ENCODE results near the gene BCL2.

The BCL2 gene

DNA sequence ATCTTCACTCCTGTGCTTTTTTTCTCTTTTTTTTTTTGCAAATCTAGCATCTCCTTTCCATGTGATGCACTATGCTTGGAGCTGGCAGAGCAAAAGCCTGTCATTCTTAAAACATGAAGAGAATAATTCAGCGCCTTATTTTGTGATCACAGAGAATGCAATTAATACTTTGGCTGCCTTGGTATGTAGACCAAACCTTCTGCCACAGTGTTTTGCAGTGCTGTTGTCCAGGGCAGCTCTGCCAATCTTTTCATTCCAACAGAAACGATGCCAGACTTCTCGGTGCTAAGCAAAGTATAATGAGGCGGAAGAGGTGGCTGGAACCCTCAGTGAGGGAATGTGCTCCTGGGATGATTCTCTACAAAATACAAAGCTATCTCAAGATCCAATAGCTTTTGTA, 25.6 kb downstream of the BCL2 start:
- Histone ChIP-seq H3K27ac (ENCODE audit: insufficient read depth in 1 of 2, low read depth in 1 of 2, low read length in 2 of 2, poor library complexity in 1 of 2, severe bottlenecking in 2 of 2) (no peak overlapping the region), H3K9me3 (ENCODE audit: control extremely low read depth in 1 of 5, control insufficient read depth in 4 of 5, insufficient read depth in 2 of 5, low read depth in 1 of 5, low read length in 4 of 5) (no peaks in the 10 kb centered on the region), H3K4me1 (ENCODE audit: control extremely low read depth in 1 of 4, control insufficient read depth in 4 of 4, insufficient read depth in 4 of 4, low read length in 3 of 4) (peaks cover 0 to 25% (median 15%) of the 10 kb centered on the region in 4 experiments), H3K4me3 (ENCODE audit: control insufficient read depth in 1 of 7, extremely low read depth in 1 of 7, insufficient read depth in 4 of 7, low read depth in 2 of 7, low read length in 6 of 7) (no peak overlapping the region), H3K27me3 (replicated peaks in 2 of 5; ENCODE audit: control insufficient read depth in 4 of 5, insufficient read depth in 5 of 5, low read length in 4 of 5) (no peaks in the 10 kb centered on the region), H3K36me3 (ENCODE audit: control insufficient read depth in 4 of 4, insufficient read depth in 4 of 4, low read length in 3 of 4) (peaks cover 0 to 41% (median 4%) of the 10 kb centered on the region in 4 experiments)
- no peak for DNase-seq
- ChIA-PET CTCF (interaction anchor here (1.0 to 1.3 kb wide), 2 partner anchors 13 to 28 kb away, joined by 3 to 4 read pairs; no protein-coding TSS in a partner anchor), POLR2A (no interaction called here)
- WGBS (ENCODE audit: insufficient coverage) = 100% methylated on average over 1 of the region's 4 CpGs

GRCh38 chr18:63292831-63293683, 26.5 kb downstream of the BCL2 start:
- Histone ChIP-seq H3K27ac (ENCODE audit: insufficient read depth in 1 of 2, low read depth in 1 of 2, low read length in 2 of 2, poor library complexity in 1 of 2, severe bottlenecking in 2 of 2) (no peak overlapping the region), H3K4me3 (ENCODE audit: control insufficient read depth in 1 of 7, extremely low read depth in 1 of 7, insufficient read depth in 4 of 7, low read depth in 2 of 7, low read length in 6 of 7) (no peak overlapping the region), H3K9me3 (ENCODE audit: control extremely low read depth in 1 of 5, control insufficient read depth in 4 of 5, insufficient read depth in 2 of 5, low read depth in 1 of 5, low read length in 4 of 5) (no peaks in the 10 kb centered on the region), H3K4me1 (ENCODE audit: control extremely low read depth in 1 of 4, control insufficient read depth in 4 of 4, insufficient read depth in 4 of 4, low read length in 3 of 4) (peaks cover 0 to 17% (median 11%) of the 10 kb centered on the region in 4 experiments), H3K36me3 (ENCODE audit: control insufficient read depth in 4 of 4, insufficient read depth in 4 of 4, low read length in 3 of 4) (peaks cover 0 to 38% (median 4%) of the 10 kb centered on the region in 4 experiments), H3K27me3 (replicated peaks in 2 of 5; ENCODE audit: control insufficient read depth in 4 of 5, insufficient read depth in 5 of 5, low read length in 4 of 5) (no peaks in the 10 kb centered on the region)
- DNase-seq = peak in 1 of 3 donors; percentile 36
- 78% methylated on average over 10 of the region's 11 CpGs for WGBS (ENCODE audit: insufficient coverage)
- ChIA-PET POLR2A (no interaction called here), CTCF (interaction anchor here (1.0 to 1.3 kb wide), 3 partner anchors 13 to 29 kb away, joined by 3 to 4 read pairs (median 3); no protein-coding TSS in a partner anchor)

DNA sequence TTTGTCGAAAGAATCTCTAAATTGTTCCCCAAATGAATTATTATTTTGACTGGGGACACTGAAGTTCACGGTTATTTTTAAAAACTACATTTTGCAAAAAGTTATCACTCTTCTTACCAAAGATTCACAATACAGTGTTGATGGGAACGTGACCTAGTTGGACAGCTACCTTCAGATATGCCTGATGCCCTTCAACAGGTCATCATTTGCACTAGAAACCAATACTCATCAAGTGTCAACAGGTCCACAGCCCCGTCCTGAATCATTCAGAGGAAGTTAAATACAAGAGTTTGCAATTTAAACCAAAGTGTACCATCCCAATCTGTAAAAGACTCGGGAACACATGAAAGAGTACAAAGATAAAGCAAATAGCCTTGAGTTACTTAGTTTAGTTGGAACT, 28.3 kb downstream of the BCL2 start:
- Histone ChIP-seq H3K27me3 (replicated peaks in 2 of 5; ENCODE audit: control insufficient read depth in 4 of 5, insufficient read depth in 5 of 5, low read length in 4 of 5) (no peaks in the 10 kb centered on the region), H3K27ac (ENCODE audit: insufficient read depth in 1 of 2, low read depth in 1 of 2, low read length in 2 of 2, poor library complexity in 1 of 2, severe bottlenecking in 2 of 2) (no peak overlapping the region), H3K4me1 (ENCODE audit: control extremely low read depth in 1 of 4, control insufficient read depth in 4 of 4, insufficient read depth in 4 of 4, low read length in 3 of 4) (peaks cover 0 to 17% (median 11%) of the 10 kb centered on the region in 4 experiments), H3K9me3 (ENCODE audit: control extremely low read depth in 1 of 5, control insufficient read depth in 4 of 5, insufficient read depth in 2 of 5, low read depth in 1 of 5, low read length in 4 of 5) (no peaks in the 10 kb centered on the region), H3K36me3 (ENCODE audit: control insufficient read depth in 4 of 4, insufficient read depth in 4 of 4, low read length in 3 of 4) (peaks cover 0 to 31% (median 3%) of the 10 kb centered on the region in 4 experiments), H3K4me3 (ENCODE audit: control insufficient read depth in 1 of 7, extremely low read depth in 1 of 7, insufficient read depth in 4 of 7, low read depth in 2 of 7, low read length in 6 of 7) (no peak overlapping the region)
- CTCF ChIA-PET = interaction anchor here (1.3 to 2.2 kb wide), 2 partner anchors 10 to 27 kb away, joined by 4 to 5 read pairs; no protein-coding TSS in a partner anchor
- 100% methylated on average over 2 of the region's 5 CpGs for WGBS (ENCODE audit: insufficient coverage)
- POLR2A ChIA-PET = no interaction called here
- DNase-seq = no peak

- H3K27ac ChIP-seq (ENCODE audit: insufficient read depth in 1 of 2, low read depth in 1 of 2, low read length in 2 of 2, poor library complexity in 1 of 2, severe bottlenecking in 2 of 2) = no peak overlapping the region
- peaks cover 0 to 32% (median 3%) of the 10 kb centered on the region in 4 experiments for H3K36me3 ChIP-seq (ENCODE audit: control insufficient read depth in 4 of 4, insufficient read depth in 4 of 4, low read length in 3 of 4)
- POLR2A ChIA-PET = no interaction called here
- peaks cover 0 to 17% (median 11%) of the 10 kb centered on the region in 4 experiments for H3K4me1 ChIP-seq (ENCODE audit: control extremely low read depth in 1 of 4, control insufficient read depth in 4 of 4, insufficient read depth in 4 of 4, low read length in 3 of 4)
- no peaks in the 10 kb centered on the region for H3K9me3 ChIP-seq (ENCODE audit: control extremely low read depth in 1 of 5, control insufficient read depth in 4 of 5, insufficient read depth in 2 of 5, low read depth in 1 of 5, low read length in 4 of 5)
- no peak for DNase-seq
- H3K4me3 ChIP-seq (ENCODE audit: control insufficient read depth in 1 of 7, extremely low read depth in 1 of 7, insufficient read depth in 4 of 7, low read depth in 2 of 7, low read length in 6 of 7) = no peak overlapping the region
- H3K27me3 ChIP-seq (replicated peaks in 2 of 5; ENCODE audit: control insufficient read depth in 4 of 5, insufficient read depth in 5 of 5, low read length in 4 of 5) = no peaks in the 10 kb centered on the region
- 100% methylated on average over 6 of the region's 7 CpGs for WGBS (ENCODE audit: insufficient coverage)
- CTCF ChIA-PET = interaction anchor here (1.3 to 2.2 kb wide), 2 partner anchors 10 to 27 kb away, joined by 4 to 5 read pairs; no protein-coding TSS in a partner anchor
Measured at GRCh38 chr18:63290821-63291200, 28.8 kb downstream of the BCL2 start.

GRCh38 chr18:63290166-63290820, 29.3 kb downstream of the BCL2 start:
- H3K9me3 ChIP-seq (ENCODE audit: control extremely low read depth in 1 of 5, control insufficient read depth in 4 of 5, insufficient read depth in 2 of 5, low read depth in 1 of 5, low read length in 4 of 5) = no peaks in the 10 kb centered on the region
- no peak for DNase-seq
- ChIA-PET POLR2A (no interaction called here), CTCF (interaction anchor here (1.3 to 2.2 kb wide), 2 partner anchors 11 to 28 kb away, joined by 4 to 5 read pairs; no protein-coding TSS in a partner anchor)
- 92% methylated on average over 5 of the region's 6 CpGs for WGBS (ENCODE audit: insufficient coverage)
- H3K27me3 ChIP-seq (replicated peaks in 2 of 5; ENCODE audit: control insufficient read depth in 4 of 5, insufficient read depth in 5 of 5, low read length in 4 of 5) = no peaks in the 10 kb centered on the region
- H3K36me3 ChIP-seq (ENCODE audit: control insufficient read depth in 4 of 4, insufficient read depth in 4 of 4, low read length in 3 of 4) = peaks cover 0 to 31% (median 3%) of the 10 kb centered on the region in 4 experiments
- no peak overlapping the region for H3K4me3 ChIP-seq (ENCODE audit: control insufficient read depth in 1 of 7, extremely low read depth in 1 of 7, insufficient read depth in 4 of 7, low read depth in 2 of 7, low read length in 6 of 7)
- H3K4me1 ChIP-seq (ENCODE audit: control extremely low read depth in 1 of 4, control insufficient read depth in 4 of 4, insufficient read depth in 4 of 4, low read length in 3 of 4) = peaks cover 0 to 17% (median 11%) of the 10 kb centered on the region in 4 experiments
- no peak overlapping the region for H3K27ac ChIP-seq (ENCODE audit: insufficient read depth in 1 of 2, low read depth in 1 of 2, low read length in 2 of 2, poor library complexity in 1 of 2, severe bottlenecking in 2 of 2)

- Histone ChIP-seq H3K9me3 (ENCODE audit: control extremely low read depth in 1 of 5, control insufficient read depth in 4 of 5, insufficient read depth in 2 of 5, low read depth in 1 of 5, low read length in 4 of 5) (no peaks in the 10 kb centered on the region), H3K4me1 (ENCODE audit: control extremely low read depth in 1 of 4, control insufficient read depth in 4 of 4, insufficient read depth in 4 of 4, low read length in 3 of 4) (peaks cover 0 to 8% (median 6%) of the 10 kb centered on the region in 4 experiments), H3K36me3 (ENCODE audit: control insufficient read depth in 4 of 4, insufficient read depth in 4 of 4, low read length in 3 of 4) (peaks cover 0 to 29% (median 3%) of the 10 kb centered on the region in 4 experiments), H3K4me3 (ENCODE audit: control insufficient read depth in 1 of 7, extremely low read depth in 1 of 7, insufficient read depth in 4 of 7, low read depth in 2 of 7, low read length in 6 of 7) (no peak overlapping the region), H3K27ac (ENCODE audit: insufficient read depth in 1 of 2, low read depth in 1 of 2, low read length in 2 of 2, poor library complexity in 1 of 2, severe bottlenecking in 2 of 2) (no peak overlapping the region), H3K27me3 (replicated peaks in 2 of 5; ENCODE audit: control insufficient read depth in 4 of 5, insufficient read depth in 5 of 5, low read length in 4 of 5) (no peaks in the 10 kb centered on the region)
- ChIA-PET CTCF (interaction anchor here (1.0 to 1.4 kb wide), 3 partner anchors 8 to 42 kb away, joined by 3 to 4 read pairs (median 4); no protein-coding TSS in a partner anchor), POLR2A (no interaction called here)
- WGBS (ENCODE audit: insufficient coverage) = 100% methylated on average over 1 of the region's 2 CpGs
- no peak for DNase-seq
Measured at GRCh38 chr18:63288311-63288710, 31.3 kb downstream of the BCL2 start.

All from common myeloid progenitor, CD34-positive (primary cell).